PC-9 (cell line): ENCODE measurements around the gene ACBD3. TPM values are rescaled to one million over a fixed set of nuclear protein-coding genes. Genes with fewer than 3 reads are reported as not detected.

ENCODE experiments used
- BruUV-seq: library from RNA; stranded (reverse); fragments of 400-500 nt; replicated peaks from 2 replicates; lab custom pipeline; 2021; lab: Mats Ljungman, UMichigan
- CTCF ChIA-PET: fragments of 300-600 bp; sonication (Branson Sonifier 250); formaldehyde crosslinking; loops from one replicate; lab custom pipeline; 2022; ENCODE audit warnings: antibody characterized with exemption; lab: Charles Lee
- POLR2A ChIA-PET: fragments of 300-600 bp; sonication (Branson Sonifier 250); formaldehyde crosslinking; loops from one replicate; lab custom pipeline; 2022; ENCODE audit warnings: antibody characterized with exemption; ENCODE audit not compliant: unreplicated experiment; lab: Charles Lee
- DNase-seq, 2 experiments: peaks; one replicate each; pipeline versions ENCODE4 v3.0.0 to v3.0.0-alpha.2; 2015 to 2022; ENCODE audit warnings: mixed read lengths in 1 of 2
- H2AFZ ChIP-seq: fragments of 200-600 bp; sonication (generic); 2 replicates; pipeline ENCODE4 v1.8.1; 2017; ENCODE audit warnings: antibody characterized with exemption
- H3F3A ChIP-seq: fragments of 200-600 bp; sonication (generic); 2 replicates; pipeline ENCODE4 v1.8.1; 2017; ENCODE audit warnings: antibody characterized with exemption, mild to moderate bottlenecking, low read depth; ENCODE audit not compliant: insufficient read depth
- H3K27ac ChIP-seq: fragments of 200-600 bp; sonication (generic); 2 replicates; pipeline ENCODE4 v1.6.1; 2016; ENCODE audit warnings: mixed run types
- H3K27me3 ChIP-seq: fragments of 200-600 bp; sonication (generic); 2 replicates; pipeline ENCODE4 v1.6.1; 2016; ENCODE audit warnings: low read depth, mixed run types; ENCODE audit not compliant: insufficient read depth
- H3K36me3 ChIP-seq: fragments of 200-600 bp; sonication (generic); 2 replicates; pipeline ENCODE4 v1.6.1; 2016; ENCODE audit warnings: low read depth, mixed run types
- H3K4me1 ChIP-seq: fragments of 200-600 bp; sonication (generic); replicated peaks from 2 replicates; pipeline ENCODE4 v1.6.1; 2016; ENCODE audit warnings: mixed run types; ENCODE audit not compliant: insufficient read depth
- H3K4me2 ChIP-seq: fragments of 200-600 bp; sonication (generic); 2 replicates; pipeline ENCODE4 v1.6.1; 2017; ENCODE audit warnings: mixed run types
- H3K4me3 ChIP-seq: fragments of 200-600 bp; sonication (generic); 2 replicates; pipeline ENCODE4 v1.6.1; 2016; ENCODE audit warnings: mixed run types
- H3K79me2 ChIP-seq: fragments of 200-600 bp; sonication (generic); 2 replicates; pipeline ENCODE4 v1.6.1; 2017; ENCODE audit warnings: low read depth, mixed run types
- H3K9me2 ChIP-seq: fragments of 200-600 bp; sonication (generic); 2 replicates; pipeline ENCODE4 v1.8.1; 2017; ENCODE audit warnings: mild to moderate bottlenecking; ENCODE audit not compliant: insufficient read depth
- H3K9me3 ChIP-seq: fragments of 200-600 bp; sonication (generic); 2 replicates; pipeline ENCODE4 v1.8.1; 2016; ENCODE audit warnings: low read depth; ENCODE audit not compliant: insufficient read depth
- H4K20me1 ChIP-seq: fragments of 200-600 bp; sonication (generic); 2 replicates; pipeline ENCODE4 v1.8.1; 2017; ENCODE audit not compliant: insufficient read depth
- EZH2 ChIP-seq: fragments of 200-600 bp; sonication (generic); IDR thresholded peaks from 2 replicates; pipeline ENCODE4 v1.8.0; 2017; ENCODE audit warnings: antibody characterized with exemption, low read depth
- intact Hi-C: fragments of 100-400 bp; cut with micrococcal nuclease; formaldehyde crosslinking; loops from one replicate; pipeline ENCODE4 v1.10.0; 2022; ENCODE audit not compliant: unreplicated experiment
- total RNA-seq: library from RNA; stranded (reverse); gene quantifications from 2 replicates; pipeline ENCODE4 v1.2.3, GENCODE V29; 2021
- TF ChIP-seq, protein P1 (sequence below): fragments of 200-600 bp; sonication (generic); conservative IDR thresholded peaks from 2 replicates; pipeline ENCODE4 v1.6.1; 2017; ENCODE audit warnings: mixed run types, antibody characterized with exemption, mild to moderate bottlenecking, moderate library complexity

Gene ACBD3
- total RNA-seq, 1 experiment from 2014 or later, result 46.4 TPM

DNA sequence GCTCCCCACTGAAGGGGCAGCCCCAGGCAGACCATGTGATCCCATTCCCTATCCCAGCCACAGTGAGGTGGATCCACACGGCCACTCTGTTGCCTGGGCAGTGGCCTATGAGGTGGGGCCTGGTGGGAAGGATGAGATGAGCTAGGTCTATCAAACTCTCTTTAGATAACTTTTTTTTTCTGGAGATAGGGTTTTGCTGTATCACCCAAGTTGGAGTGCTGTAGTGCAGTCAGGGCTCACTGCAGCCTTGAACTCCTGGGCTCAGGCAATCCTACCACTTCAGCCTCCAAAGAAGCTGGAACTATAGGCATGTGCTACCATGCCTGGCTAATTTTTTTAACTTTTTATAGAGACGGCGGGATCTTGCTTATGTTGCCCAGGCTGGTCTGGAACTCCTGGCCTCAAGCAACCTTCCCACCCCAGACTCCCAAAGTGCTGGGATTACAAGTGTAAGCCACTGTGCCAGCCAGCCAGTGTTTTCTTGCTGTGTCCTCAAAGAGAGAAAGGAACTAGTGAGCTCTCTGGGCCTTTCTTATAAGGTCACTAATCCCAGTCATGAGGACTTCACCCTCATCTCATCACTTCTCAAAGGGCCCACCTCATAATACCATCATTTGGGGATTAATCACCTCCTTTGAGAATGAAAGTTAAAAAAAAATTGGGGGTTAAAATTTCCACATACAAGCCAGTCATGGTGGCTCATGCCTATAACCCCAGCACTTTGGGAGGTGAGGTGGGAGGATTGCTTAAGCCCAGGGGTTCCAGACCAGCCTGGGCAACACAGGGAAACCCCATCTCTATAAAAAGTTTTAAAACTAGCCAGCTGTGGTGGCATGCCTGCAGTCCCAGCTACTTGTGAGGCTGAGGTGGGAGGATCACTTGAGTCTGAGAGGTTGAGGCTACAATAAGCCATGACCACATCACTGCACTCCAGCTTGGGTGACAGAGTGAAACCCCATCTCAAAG lies 87.4 kb downstream of the ACBD3 start:
- peaks cover 3% of the 10 kb centered on the region; the same call in 1 of the 2 replicates for H3F3A ChIP-seq
- no peaks in the 10 kb centered on the region for H3K36me3 ChIP-seq
- H3K9me2 ChIP-seq, result no peaks in the 10 kb centered on the region
- H3K27ac ChIP-seq, result no peak overlapping the region
- H3K4me2 ChIP-seq, result no peak overlapping the region
- H3K27me3 ChIP-seq, result no peaks in the 10 kb centered on the region
- H4K20me1 ChIP-seq, result no peaks in the 10 kb centered on the region
- H3K79me2 ChIP-seq, result no peaks in the 10 kb centered on the region
- no peaks in the 10 kb centered on the region for H3K9me3 ChIP-seq
- POLR2A ChIA-PET, result interaction anchor here (0.6 to 0.9 kb wide), 3 partner anchors 37 to 581 kb away, joined by 4 to 7 read pairs (median 6); partner anchors contain the start of gene H3-3A
- intact Hi-C loops, result no loop called here
- no peak overlapping the region for H2AFZ ChIP-seq
- TF ChIP-seq EZH2, result no peak
- TF ChIP-seq, protein P1, sequence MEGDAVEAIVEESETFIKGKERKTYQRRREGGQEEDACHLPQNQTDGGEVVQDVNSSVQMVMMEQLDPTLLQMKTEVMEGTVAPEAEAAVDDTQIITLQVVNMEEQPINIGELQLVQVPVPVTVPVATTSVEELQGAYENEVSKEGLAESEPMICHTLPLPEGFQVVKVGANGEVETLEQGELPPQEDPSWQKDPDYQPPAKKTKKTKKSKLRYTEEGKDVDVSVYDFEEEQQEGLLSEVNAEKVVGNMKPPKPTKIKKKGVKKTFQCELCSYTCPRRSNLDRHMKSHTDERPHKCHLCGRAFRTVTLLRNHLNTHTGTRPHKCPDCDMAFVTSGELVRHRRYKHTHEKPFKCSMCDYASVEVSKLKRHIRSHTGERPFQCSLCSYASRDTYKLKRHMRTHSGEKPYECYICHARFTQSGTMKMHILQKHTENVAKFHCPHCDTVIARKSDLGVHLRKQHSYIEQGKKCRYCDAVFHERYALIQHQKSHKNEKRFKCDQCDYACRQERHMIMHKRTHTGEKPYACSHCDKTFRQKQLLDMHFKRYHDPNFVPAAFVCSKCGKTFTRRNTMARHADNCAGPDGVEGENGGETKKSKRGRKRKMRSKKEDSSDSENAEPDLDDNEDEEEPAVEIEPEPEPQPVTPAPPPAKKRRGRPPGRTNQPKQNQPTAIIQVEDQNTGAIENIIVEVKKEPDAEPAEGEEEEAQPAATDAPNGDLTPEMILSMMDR, result no peak
- H3K4me1 ChIP-seq, result peaks cover 24% of the 10 kb centered on the region
- no TSS peak for BruUV-seq
- H3K4me3 ChIP-seq, result no peak overlapping the region
- DNase-seq, result no peak
- CTCF ChIA-PET, result interaction anchor here (0.5 kb wide), 1 partner anchor 124 kb away, joined by 3 read pairs; the partner anchor contains the start of gene MIXL1

DNA sequence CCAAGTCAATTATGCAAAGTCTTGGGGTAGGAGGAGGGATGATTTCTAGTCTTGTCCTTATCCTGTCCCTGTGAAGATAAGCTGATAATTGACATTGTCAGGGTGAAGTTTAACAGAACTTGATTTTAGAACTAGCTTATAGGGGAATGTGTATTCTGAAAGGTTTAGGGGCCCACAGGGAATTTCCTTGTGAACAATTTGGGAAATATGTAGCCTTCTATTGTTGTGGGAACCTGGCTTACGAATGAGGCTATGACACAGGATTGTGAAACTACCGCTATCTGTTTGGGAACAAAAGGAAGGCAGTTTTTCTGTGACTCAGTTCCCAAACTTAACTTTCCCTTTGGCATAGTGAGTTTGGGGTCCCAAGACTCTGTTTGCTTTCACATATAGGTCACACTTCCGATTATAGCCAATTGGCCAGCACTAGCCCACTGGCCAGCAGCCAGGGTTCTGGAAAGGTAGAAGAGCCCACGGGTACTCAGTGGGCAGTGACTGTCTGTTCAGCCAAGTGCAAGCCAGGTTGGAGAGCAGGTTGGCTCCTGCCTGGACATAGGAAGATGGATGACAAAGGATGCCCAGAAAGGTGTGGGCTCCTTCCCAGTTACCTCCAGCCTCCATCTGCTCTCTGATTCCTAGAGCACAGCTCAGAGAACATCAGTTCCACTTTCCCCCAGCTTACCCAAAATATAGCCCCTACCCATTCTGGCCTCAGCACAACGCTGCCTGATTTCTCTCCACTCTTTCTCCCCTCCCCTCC lies 88.5 kb downstream of the ACBD3 start:
- H3K27ac ChIP-seq, result no peak overlapping the region
- no peaks in the 10 kb centered on the region for H4K20me1 ChIP-seq
- H3K27me3 ChIP-seq, result no peaks in the 10 kb centered on the region
- peaks cover 3% of the 10 kb centered on the region; the same call in 1 of the 2 replicates for H3F3A ChIP-seq
- no peak overlapping the region for H3K4me3 ChIP-seq
- no TSS peak for BruUV-seq
- TF ChIP-seq EZH2, result no peak
- TF ChIP-seq, protein P1, result no peak
- intact Hi-C loops, result no loop called here
- peaks cover 18% of the 10 kb centered on the region for H3K4me1 ChIP-seq
- ChIA-PET CTCF (interaction anchor here (0.7 to 1.2 kb wide), 3 partner anchors 14 to 192 kb away, joined by 3 to 6 read pairs (median 4); no protein-coding TSS in a partner anchor), POLR2A (interaction anchor here (0.6 to 0.9 kb wide), 3 partner anchors 35 to 580 kb away, joined by 4 to 7 read pairs (median 7); partner anchors contain the start of gene H3-3A)
- peak in 1 of 2 experiments; percentile 75 for DNase-seq
- H3K9me3 ChIP-seq, result no peaks in the 10 kb centered on the region
- no peak overlapping the region for H2AFZ ChIP-seq
- peak overlapping the region; percentile 47 for H3K4me2 ChIP-seq
- no peaks in the 10 kb centered on the region for H3K79me2 ChIP-seq
- H3K36me3 ChIP-seq, result no peaks in the 10 kb centered on the region
- H3K9me2 ChIP-seq, result no peaks in the 10 kb centered on the region

DNA sequence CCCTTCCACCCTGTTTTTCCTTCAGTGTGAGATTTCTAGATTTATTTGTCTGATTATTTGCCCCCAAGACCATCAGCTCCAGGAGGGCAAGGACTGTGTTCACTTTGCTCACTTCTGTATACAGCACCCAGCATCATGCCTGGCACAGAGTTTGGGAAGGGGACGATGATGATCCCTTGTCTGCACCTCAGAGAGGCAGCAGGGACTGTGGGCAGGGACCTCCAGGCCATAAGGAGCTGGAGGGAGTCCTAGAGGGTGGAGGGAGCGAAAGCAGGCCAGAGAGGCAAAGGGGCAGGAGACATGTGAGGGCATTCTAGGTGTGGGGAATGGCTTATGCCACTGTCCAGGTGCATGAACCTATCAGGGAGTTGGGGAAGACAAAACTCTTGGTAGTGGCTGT lies 91.3 kb downstream of the ACBD3 start:
- no peaks in the 10 kb centered on the region for H3K36me3 ChIP-seq
- no peak overlapping the region for H3K4me3 ChIP-seq
- peaks cover 3% of the 10 kb centered on the region; the same call in 1 of the 2 replicates for H3F3A ChIP-seq
- intact Hi-C loops, result no loop called here
- H3K9me3 ChIP-seq, result no peaks in the 10 kb centered on the region
- ChIA-PET POLR2A (no interaction called here), CTCF (no interaction called here)
- BruUV-seq, result no TSS peak
- H3K27me3 ChIP-seq, result no peaks in the 10 kb centered on the region
- H3K27ac ChIP-seq, result no peak overlapping the region
- no peak for DNase-seq
- H3K9me2 ChIP-seq, result no peaks in the 10 kb centered on the region
- no peak overlapping the region for H3K4me2 ChIP-seq
- TF ChIP-seq, protein P1, result no peak
- TF ChIP-seq EZH2, result no peak
- H3K79me2 ChIP-seq, result no peaks in the 10 kb centered on the region
- no peak overlapping the region for H2AFZ ChIP-seq
- H4K20me1 ChIP-seq, result no peaks in the 10 kb centered on the region
- H3K4me1 ChIP-seq, result peaks cover 18% of the 10 kb centered on the region
